ENCODE data around the gene CCDC51. TPM values are rescaled to one million over a fixed set of nuclear protein-coding genes. Genes with fewer than 3 reads are reported as not detected.
"Not testable (repeated sequence)": the region's sequence is repeated elsewhere in the genome, so short reads cannot be mapped to it uniquely, and the experiment has no call there.

Gene CCDC51
- total and polyA plus RNA-seq, 2 experiments from 2014 or later = 18.6 to 31.4 TPM

DNA sequence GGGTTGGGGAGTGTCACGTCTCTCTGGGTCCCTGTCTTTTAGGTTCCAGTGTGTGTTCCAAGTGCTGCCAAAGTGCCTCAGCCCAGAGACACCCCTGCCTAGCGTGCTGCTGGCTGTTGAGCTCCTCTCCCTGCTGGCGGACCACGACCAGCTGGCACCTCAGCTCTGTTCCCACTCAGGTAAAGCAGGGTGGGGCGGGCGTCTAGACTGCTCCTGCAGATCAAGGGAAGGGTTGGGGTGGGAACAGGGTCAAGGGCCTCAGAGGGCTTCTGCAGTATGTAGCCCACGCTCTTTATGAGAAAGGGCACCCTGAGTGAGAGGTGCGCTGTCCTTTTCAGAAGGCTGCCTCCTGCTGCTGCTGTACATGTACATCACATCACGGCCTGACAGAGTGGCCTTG lies 23.8 kb upstream of the CCDC51 start:
- DNase-seq (ENCODE audit: low read depth in 1 of 2, low spot score in 1 of 2) = no peak
- no peak overlapping the region for H3K4me3 ChIP-seq
- peaks cover 9% of the 10 kb centered on the region for H3K4me1 ChIP-seq (ENCODE audit: low read depth)
- H3K9me3 ChIP-seq (ENCODE audit: low read depth) = no peaks in the 10 kb centered on the region
- no peaks in the 10 kb centered on the region for H3K27me3 ChIP-seq
- TF ChIP-seq, protein P1, sequence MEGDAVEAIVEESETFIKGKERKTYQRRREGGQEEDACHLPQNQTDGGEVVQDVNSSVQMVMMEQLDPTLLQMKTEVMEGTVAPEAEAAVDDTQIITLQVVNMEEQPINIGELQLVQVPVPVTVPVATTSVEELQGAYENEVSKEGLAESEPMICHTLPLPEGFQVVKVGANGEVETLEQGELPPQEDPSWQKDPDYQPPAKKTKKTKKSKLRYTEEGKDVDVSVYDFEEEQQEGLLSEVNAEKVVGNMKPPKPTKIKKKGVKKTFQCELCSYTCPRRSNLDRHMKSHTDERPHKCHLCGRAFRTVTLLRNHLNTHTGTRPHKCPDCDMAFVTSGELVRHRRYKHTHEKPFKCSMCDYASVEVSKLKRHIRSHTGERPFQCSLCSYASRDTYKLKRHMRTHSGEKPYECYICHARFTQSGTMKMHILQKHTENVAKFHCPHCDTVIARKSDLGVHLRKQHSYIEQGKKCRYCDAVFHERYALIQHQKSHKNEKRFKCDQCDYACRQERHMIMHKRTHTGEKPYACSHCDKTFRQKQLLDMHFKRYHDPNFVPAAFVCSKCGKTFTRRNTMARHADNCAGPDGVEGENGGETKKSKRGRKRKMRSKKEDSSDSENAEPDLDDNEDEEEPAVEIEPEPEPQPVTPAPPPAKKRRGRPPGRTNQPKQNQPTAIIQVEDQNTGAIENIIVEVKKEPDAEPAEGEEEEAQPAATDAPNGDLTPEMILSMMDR (IDR thresholded peaks at IDR 0.05; ENCODE audit: low read depth, low read length) = no peak
- H3K36me3 ChIP-seq = peaks cover 15% of the 10 kb centered on the region
- H3K27ac ChIP-seq = no peak overlapping the region

DNA sequence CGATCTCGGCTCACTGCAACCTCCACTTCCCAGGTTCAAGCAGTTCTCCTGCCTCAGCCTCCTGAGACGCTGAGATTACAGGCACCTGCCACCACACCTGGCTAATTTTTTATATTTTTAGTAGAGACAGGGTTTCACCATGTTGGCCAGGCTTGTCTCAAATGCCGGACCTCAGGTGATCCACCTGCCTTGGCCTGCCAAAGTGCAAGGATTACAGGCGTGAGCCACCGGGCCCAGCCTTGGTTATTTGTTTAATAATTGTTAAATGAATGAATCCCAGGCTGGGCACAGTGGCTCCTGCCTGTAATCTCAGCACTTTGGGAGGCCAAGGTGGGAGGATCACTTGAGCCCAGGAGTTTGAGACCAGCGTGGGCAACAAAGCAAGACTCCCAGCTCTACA lies 21.8 kb upstream of the CCDC51 start:
- not testable (repeated sequence) for DNase-seq (ENCODE audit: low read depth in 1 of 2, low spot score in 1 of 2); H3K4me1 ChIP-seq (ENCODE audit: low read depth); H3K27me3 ChIP-seq; H3K4me3 ChIP-seq; H3K9me3 ChIP-seq (ENCODE audit: low read depth); H3K27ac ChIP-seq
- H3K36me3 ChIP-seq = peaks cover 25% of the 10 kb centered on the region

DNA sequence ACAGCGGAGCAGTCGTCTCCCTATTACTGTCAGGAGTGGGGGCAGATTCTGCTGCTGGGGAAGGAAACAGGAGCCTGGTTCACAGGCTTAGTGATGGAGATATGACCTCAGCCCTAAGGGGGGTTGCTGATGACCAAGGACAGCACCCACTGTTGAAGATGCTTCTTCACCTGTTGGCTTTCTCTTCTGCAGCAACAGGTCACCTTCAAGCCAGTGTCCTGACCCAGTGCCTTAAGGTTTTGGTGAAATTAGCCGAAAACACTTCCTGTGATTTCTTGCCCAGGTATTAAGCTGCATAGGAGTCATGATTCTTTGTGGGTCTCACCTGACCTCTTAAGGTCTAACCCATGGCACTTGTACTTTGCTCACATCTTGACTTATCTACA lies 20.6 kb upstream of the CCDC51 start:
- Histone ChIP-seq H3K27me3 (no peaks in the 10 kb centered on the region), H3K27ac (no peak overlapping the region), H3K36me3 (peaks cover 35% of the 10 kb centered on the region), H3K4me3 (no peak overlapping the region), H3K9me3 (ENCODE audit: low read depth) (no peaks in the 10 kb centered on the region), H3K4me1 (ENCODE audit: low read depth) (peaks cover 3% of the 10 kb centered on the region)
- no peak for DNase-seq (ENCODE audit: low read depth in 1 of 2, low spot score in 1 of 2)
- TF ChIP-seq, protein P1 (IDR thresholded peaks at IDR 0.05; ENCODE audit: low read depth, low read length) = no peak

DNA sequence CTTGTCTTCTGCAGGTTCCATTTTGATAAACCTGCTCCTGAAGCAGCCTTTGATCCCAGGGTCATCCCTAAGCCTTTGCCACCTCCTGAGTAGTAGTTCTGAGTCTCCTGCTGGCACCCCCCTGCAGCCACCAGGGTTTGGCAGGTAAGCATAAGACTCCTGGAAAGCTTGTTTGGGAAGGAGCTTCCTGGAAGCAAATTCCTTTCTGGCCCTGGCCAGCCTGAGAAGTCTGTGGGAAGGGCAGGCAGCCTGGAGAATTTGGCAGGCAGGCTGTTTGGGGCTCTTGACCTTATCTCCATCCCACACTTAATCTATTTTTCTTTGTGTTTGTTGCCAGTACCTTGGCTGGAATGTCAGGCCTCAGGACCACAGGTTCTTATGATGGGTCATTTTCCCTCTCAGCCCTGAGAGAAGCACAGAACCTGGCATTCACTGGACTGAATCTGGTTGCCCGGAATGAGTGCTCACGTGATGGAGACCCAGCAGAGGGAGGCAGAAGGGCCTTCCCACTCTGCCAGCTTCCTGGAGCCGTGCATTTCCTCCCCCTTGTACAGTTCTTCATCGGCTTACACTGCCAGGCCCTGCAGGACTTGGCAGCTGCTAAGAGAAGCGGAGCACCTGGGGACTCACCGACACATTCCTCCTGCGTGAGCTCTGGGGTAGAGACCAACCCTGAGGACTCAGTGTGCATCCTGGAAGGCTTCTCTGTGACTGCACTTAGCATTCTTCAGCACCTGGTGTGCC lies 20.0 kb upstream of the CCDC51 start:
- peaks cover 38% of the 10 kb centered on the region for H3K36me3 ChIP-seq
- no peak for DNase-seq (ENCODE audit: low read depth in 1 of 2, low spot score in 1 of 2)
- no peak overlapping the region for H3K27ac ChIP-seq
- H3K4me1 ChIP-seq (ENCODE audit: low read depth) = no peaks in the 10 kb centered on the region
- no peak overlapping the region for H3K4me3 ChIP-seq
- no peaks in the 10 kb centered on the region for H3K27me3 ChIP-seq
- H3K9me3 ChIP-seq (ENCODE audit: low read depth) = no peaks in the 10 kb centered on the region
- TF ChIP-seq, protein P1 (IDR thresholded peaks at IDR 0.05; ENCODE audit: low read depth, low read length) = no peak

- Histone ChIP-seq H3K9me3 (ENCODE audit: low read depth) (no peaks in the 10 kb centered on the region), H3K4me1 (ENCODE audit: low read depth) (no peaks in the 10 kb centered on the region), H3K27me3 (no peaks in the 10 kb centered on the region), H3K27ac (no peak overlapping the region), H3K4me3 (no peak overlapping the region), H3K36me3 (peaks cover 39% of the 10 kb centered on the region)
- DNase-seq (ENCODE audit: low read depth in 1 of 2, low spot score in 1 of 2) = no peak
- TF ChIP-seq, protein P1 (IDR thresholded peaks at IDR 0.05; ENCODE audit: low read depth, low read length) = no peak
Observed at GRCh38 chr3:48459331-48459730, 19.4 kb upstream of the CCDC51 start.

DNA sequence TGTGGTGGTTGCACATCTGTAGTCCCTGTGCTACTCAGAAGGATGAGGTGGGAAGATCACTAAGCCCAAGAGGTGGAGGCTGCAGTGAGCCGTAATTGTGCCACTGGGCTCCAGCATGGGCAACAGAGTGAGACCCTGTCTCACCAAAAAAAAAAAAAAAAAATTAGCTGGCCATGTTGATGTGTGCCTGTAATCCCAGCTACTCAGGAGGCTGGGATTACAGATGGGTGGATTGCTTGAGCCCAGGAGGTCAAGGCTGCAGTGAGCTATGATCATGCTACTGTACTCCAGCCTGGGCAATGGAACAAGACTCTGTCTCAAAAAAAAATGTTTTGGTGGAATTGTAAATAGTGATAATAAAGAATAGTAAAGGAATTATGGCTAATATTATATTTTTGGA lies 16.5 kb upstream of the CCDC51 start:
- no peak for DNase-seq (ENCODE audit: low read depth in 1 of 2, low spot score in 1 of 2)
- no peaks in the 10 kb centered on the region for H3K4me1 ChIP-seq (ENCODE audit: low read depth)
- peaks cover 50% of the 10 kb centered on the region for H3K36me3 ChIP-seq
- H3K27ac ChIP-seq = no peak overlapping the region
- H3K27me3 ChIP-seq = no peaks in the 10 kb centered on the region
- H3K9me3 ChIP-seq (ENCODE audit: low read depth) = no peaks in the 10 kb centered on the region
- no peak overlapping the region for H3K4me3 ChIP-seq
- TF ChIP-seq, protein P1 (IDR thresholded peaks at IDR 0.05; ENCODE audit: low read depth, low read length) = no peak
